Karpas-422 (cell line): ENCODE data around the gene KRT83. TPM values are rescaled to one million over a fixed set of nuclear protein-coding genes. Genes with fewer than 3 reads are reported as not detected.
"Not testable (repeated sequence)": the region's sequence is repeated elsewhere in the genome, so short reads cannot be mapped to it uniquely, and the experiment has no call there.

Experiments used
- DNase-seq: peaks from one replicate; pipeline ENCODE4 v3.0.0-alpha.2; 2015
- H2AFZ ChIP-seq: fragments of 200-600 bp; sonication (generic); 2 replicates; pipeline ENCODE4 v1.6.1; 2014; ENCODE audit warnings: antibody characterized with exemption, low read length, mixed read lengths
- H3K27ac ChIP-seq: fragments of 200-600 bp; sonication (generic); 2 replicates; pipeline ENCODE4 v1.5.1; 2014; ENCODE audit warnings: mild to moderate bottlenecking, low read length, moderate library complexity
- H3K27me3 ChIP-seq: fragments of 200-600 bp; sonication (generic); 2 replicates; pipeline ENCODE4 v1.6.1; 2014; ENCODE audit warnings: low read length, mixed read lengths
- H3K36me3 ChIP-seq: fragments of 200-600 bp; sonication (generic); 2 replicates; pipeline ENCODE4 v1.6.1; 2014; ENCODE audit warnings: low read length, mixed read lengths; ENCODE audit not compliant: insufficient read depth
- H3K4me1 ChIP-seq: fragments of 200-600 bp; sonication (generic); 2 replicates; pipeline ENCODE4 v1.6.1; 2014; ENCODE audit warnings: mild to moderate bottlenecking, low read length, mixed read lengths
- H3K4me2 ChIP-seq: fragments of 200-600 bp; sonication (generic); 2 replicates; pipeline ENCODE4 v1.6.1; 2014; ENCODE audit warnings: low read length, low read depth, mild to moderate bottlenecking; ENCODE audit not compliant: poor library complexity, severe bottlenecking
- H3K4me3 ChIP-seq: fragments of 200-600 bp; sonication (generic); 2 replicates; pipeline ENCODE4 v1.5.1; 2014; ENCODE audit warnings: mild to moderate bottlenecking, antibody characterized with exemption, low read length, mixed read lengths
- H3K79me2 ChIP-seq: fragments of 200-600 bp; sonication (generic); 2 replicates; pipeline ENCODE4 v1.6.1; 2014; ENCODE audit warnings: mild to moderate bottlenecking, low read length, mixed read lengths
- H3K9ac ChIP-seq: fragments of 200-600 bp; sonication (generic); 2 replicates; pipeline ENCODE4 v1.6.0; 2014; ENCODE audit warnings: low read length
- H3K9me2 ChIP-seq: fragments of 200-600 bp; sonication (generic), shearing (Covaris generic); replicated peaks from 2 replicates; pipeline ENCODE4 v1.6.0; 2014; ENCODE audit warnings: mild to moderate bottlenecking, low read length, moderate library complexity; ENCODE audit not compliant: insufficient read depth
- H3K9me3 ChIP-seq: fragments of 300-700, 200-600 bp; sonication (generic); 2 replicates; pipeline ENCODE4 v1.6.1; 2014; ENCODE audit warnings: low read length, mixed read lengths
- H4K20me1 ChIP-seq: fragments of 200-600 bp; sonication (generic); 2 replicates; pipeline ENCODE4 v1.6.1; 2014; ENCODE audit warnings: mild to moderate bottlenecking, antibody characterized with exemption, low read length, low read depth; ENCODE audit not compliant: insufficient read depth
- total RNA-seq: library from RNA; depleted of rRNA; stranded (reverse); fragments of >200 nt; shearing (Covaris generic); gene quantifications from 2 replicates; pipeline ENCODE4 v1.2.3, GENCODE V29; 2014; ENCODE audit warnings: low replicate concordance

The KRT83 gene
- total RNA-seq, 1 experiment from 2014 or later = not detected

GRCh38 chr12:52350021-52350620, 28.9 kb upstream of the KRT83 start:
- Histone ChIP-seq H3K36me3 (no peaks in the 10 kb centered on the region), H3K27me3 (no peaks in the 10 kb centered on the region), H3K4me1 (0 out of 2 replicates have a peak, but pooled peaks cover 3% of the 10 kb centered on the region)

GRCh38 chr12:52349196-52349595, 28.0 kb upstream of the KRT83 start:
- no peak overlapping the region for H3K27ac ChIP-seq
- H2AFZ ChIP-seq = no peak overlapping the region
- H3K36me3 ChIP-seq = no peaks in the 10 kb centered on the region
- H3K4me1 ChIP-seq = 0 out of 2 replicates have a peak, but pooled peaks cover under 1% of the 10 kb centered on the region
- no peaks in the 10 kb centered on the region for H3K9me3 ChIP-seq
- H3K4me3 ChIP-seq = no peak overlapping the region
- no peak overlapping the region for H3K4me2 ChIP-seq
- DNase-seq = no peak
- H3K9me2 ChIP-seq = no peaks in the 10 kb centered on the region
- H4K20me1 ChIP-seq = no peaks in the 10 kb centered on the region
- no peaks in the 10 kb centered on the region for H3K27me3 ChIP-seq
- H3K79me2 ChIP-seq = no peaks in the 10 kb centered on the region
- no peak overlapping the region for H3K9ac ChIP-seq

More at GRCh38 chr12:52350021-52350620, 28.9 kb upstream of the KRT83 start:
- Histone ChIP-seq H4K20me1 (no peaks in the 10 kb centered on the region), H3K9ac (no peak overlapping the region), H3K27ac (no peak overlapping the region), H2AFZ (no peak overlapping the region), H3K9me3 (no peaks in the 10 kb centered on the region), H3K9me2 (no peaks in the 10 kb centered on the region), H3K4me3 (no peak overlapping the region), H3K79me2 (no peaks in the 10 kb centered on the region), H3K4me2 (no peak overlapping the region)
- no peak for DNase-seq

GRCh38 chr12:52347551-52348510, 26.6 kb upstream of the KRT83 start:
- H3K36me3 ChIP-seq = no peaks in the 10 kb centered on the region
- no peak overlapping the region for H2AFZ ChIP-seq
- no peaks in the 10 kb centered on the region for H3K79me2 ChIP-seq
- no peak overlapping the region for H3K4me2 ChIP-seq
- H3K9ac ChIP-seq = no peak overlapping the region
- no peak for DNase-seq
- H3K4me1 ChIP-seq = no peaks in the 10 kb centered on the region
- H4K20me1 ChIP-seq = no peaks in the 10 kb centered on the region
- H3K4me3 ChIP-seq = no peak overlapping the region
- 0 out of 2 replicates have a peak, but pooled peaks cover 3% of the 10 kb centered on the region for H3K27me3 ChIP-seq
- H3K9me2 ChIP-seq = no peaks in the 10 kb centered on the region
- no peak overlapping the region for H3K27ac ChIP-seq
- no peaks in the 10 kb centered on the region for H3K9me3 ChIP-seq

- H3K9me3 ChIP-seq = no peaks in the 10 kb centered on the region
- no peaks in the 10 kb centered on the region for H3K36me3 ChIP-seq
- H3K9ac ChIP-seq = no peak overlapping the region
- H3K79me2 ChIP-seq = no peaks in the 10 kb centered on the region
- H3K9me2 ChIP-seq = no peaks in the 10 kb centered on the region
- no peak for DNase-seq
- no peak overlapping the region for H3K4me3 ChIP-seq
- no peak overlapping the region for H3K27ac ChIP-seq
- no peaks in the 10 kb centered on the region for H4K20me1 ChIP-seq
- no peaks in the 10 kb centered on the region for H3K4me1 ChIP-seq
- H2AFZ ChIP-seq = no peak overlapping the region
- H3K27me3 ChIP-seq = 0 out of 2 replicates have a peak, but pooled peaks cover 3% of the 10 kb centered on the region
- H3K4me2 ChIP-seq = no peak overlapping the region
Measured at GRCh38 chr12:52347016-52347415, 25.8 kb upstream of the KRT83 start.

GRCh38 chr12:52346593-52346992, 25.4 kb upstream of the KRT83 start:
- no peaks in the 10 kb centered on the region for H3K9me3 ChIP-seq
- DNase-seq = no peak
- H3K27ac ChIP-seq = no peak overlapping the region
- H4K20me1 ChIP-seq = no peaks in the 10 kb centered on the region
- no peaks in the 10 kb centered on the region for H3K4me1 ChIP-seq
- no peak overlapping the region for H3K4me3 ChIP-seq
- H3K36me3 ChIP-seq = no peaks in the 10 kb centered on the region
- H3K27me3 ChIP-seq = 0 out of 2 replicates have a peak, but pooled peaks cover 3% of the 10 kb centered on the region
- no peak overlapping the region for H2AFZ ChIP-seq
- H3K4me2 ChIP-seq = no peak overlapping the region
- no peaks in the 10 kb centered on the region for H3K9me2 ChIP-seq
- H3K79me2 ChIP-seq = no peaks in the 10 kb centered on the region
- H3K9ac ChIP-seq = no peak overlapping the region

- H3K4me1 ChIP-seq, H3K9me3 ChIP-seq, DNase-seq, H3K36me3 ChIP-seq, H3K79me2 ChIP-seq, H2AFZ ChIP-seq, H3K4me3 ChIP-seq, H3K4me2 ChIP-seq, H3K27ac ChIP-seq, H3K9ac ChIP-seq, H4K20me1 ChIP-seq, H3K9me2 ChIP-seq, H3K27me3 ChIP-seq: not testable (repeated sequence)
Measured at GRCh38 chr12:52345041-52345440, 23.8 kb upstream of the KRT83 start.

GRCh38 chr12:52344111-52344510, 22.9 kb upstream of the KRT83 start:
- Histone ChIP-seq H3K4me3 (no peak overlapping the region), H3K4me1 (no peaks in the 10 kb centered on the region), H3K27me3 (0 out of 2 replicates have a peak, but pooled peaks cover 3% of the 10 kb centered on the region), H3K36me3 (no peaks in the 10 kb centered on the region), H3K4me2 (no peak overlapping the region), H3K9me2 (no peaks in the 10 kb centered on the region), H2AFZ (no peak overlapping the region), H4K20me1 (no peaks in the 10 kb centered on the region), H3K9ac (no peak overlapping the region), H3K79me2 (no peaks in the 10 kb centered on the region), H3K9me3 (no peaks in the 10 kb centered on the region), H3K27ac (no peak overlapping the region)
- DNase-seq = peak; percentile 59

- no peaks in the 10 kb centered on the region for H3K79me2 ChIP-seq
- no peaks in the 10 kb centered on the region for H3K9me2 ChIP-seq
- H3K27ac ChIP-seq = no peak overlapping the region
- H3K9ac ChIP-seq = no peak overlapping the region
- no peak overlapping the region for H2AFZ ChIP-seq
- no peak overlapping the region for H3K4me3 ChIP-seq
- no peak overlapping the region for H3K4me2 ChIP-seq
- H3K4me1 ChIP-seq = no peaks in the 10 kb centered on the region
- no peaks in the 10 kb centered on the region for H3K36me3 ChIP-seq
- H3K9me3 ChIP-seq = no peaks in the 10 kb centered on the region
- H3K27me3 ChIP-seq = 0 out of 2 replicates have a peak, but pooled peaks cover 3% of the 10 kb centered on the region
- no peak for DNase-seq
- no peaks in the 10 kb centered on the region for H4K20me1 ChIP-seq
Measured at GRCh38 chr12:52343550-52343949, 22.4 kb upstream of the KRT83 start.
